H9 (cell line): Measurements from ENCODE around the gene WEE1. TPM values are rescaled to one million over a fixed set of nuclear protein-coding genes. Genes with fewer than 3 reads are reported as not detected.

ENCODE experiments used
- DNase-seq: peaks from one replicate; pipeline ENCODE4 v3.0.0-alpha.2; 2017
- H2AFZ ChIP-seq: one replicate; pipeline ENCODE4 v1.6.1; 2013; ENCODE audit warnings: mild to moderate bottlenecking, low read length, control low read depth, moderate library complexity
- H2AK5ac ChIP-seq: 2 replicates; pipeline ENCODE4 v1.6.1; 2013; ENCODE audit warnings: low read length, control low read depth, mixed read lengths; ENCODE audit not compliant: insufficient read length
- H2BK120ac ChIP-seq: one replicate; pipeline ENCODE4 v1.6.1; 2013; ENCODE audit warnings: low read depth, mild to moderate bottlenecking, low read length, control low read depth, inconsistent platforms; ENCODE audit not compliant: poor library complexity, severe bottlenecking
- H2BK12ac ChIP-seq: 2 replicates; pipeline ENCODE4 v1.6.1; 2013; ENCODE audit warnings: low read length, control low read depth, mixed read lengths, low read depth; ENCODE audit not compliant: insufficient read length
- H2BK15ac ChIP-seq: 2 replicates; pipeline ENCODE4 v1.6.1; 2013; ENCODE audit warnings: low read depth, low read length, control low read depth
- H2BK20ac ChIP-seq: one replicate; pipeline ENCODE4 v1.6.1; 2013; ENCODE audit warnings: low read depth, mild to moderate bottlenecking, low read length, control low read depth, inconsistent platforms; ENCODE audit not compliant: poor library complexity, severe bottlenecking
- H2BK5ac ChIP-seq: 2 replicates; pipeline ENCODE4 v1.6.1; 2013; ENCODE audit warnings: low read length, control low read depth, mixed read lengths; ENCODE audit not compliant: insufficient read length
- H3K14ac ChIP-seq: 2 replicates; pipeline ENCODE4 v1.6.1; 2013; ENCODE audit warnings: low read length, control low read depth; ENCODE audit not compliant: insufficient read depth
- H3K18ac ChIP-seq: 2 replicates; pipeline ENCODE4 v1.6.1; 2013; ENCODE audit warnings: low read depth, mild to moderate bottlenecking, mixed read lengths, low read length, control low read depth; ENCODE audit not compliant: insufficient read length
- H3K23ac ChIP-seq: 2 replicates; pipeline ENCODE4 v1.6.1; 2013; ENCODE audit warnings: low read length, control low read depth, mixed read lengths, low read depth; ENCODE audit not compliant: insufficient read length
- H3K23me2 ChIP-seq: 2 replicates; pipeline ENCODE4 v1.6.1; 2013; ENCODE audit warnings: low read depth, mild to moderate bottlenecking, mixed read lengths, low read length, control low read depth; ENCODE audit not compliant: insufficient read length, poor library complexity, severe bottlenecking
- H3K27ac ChIP-seq: 2 replicates; pipeline ENCODE4 v1.5.1; 2013; ENCODE audit warnings: low read length, control low read depth, mixed read lengths, low read depth; ENCODE audit not compliant: insufficient read length
- H3K27me3 ChIP-seq: 2 replicates; pipeline ENCODE4 v1.6.1; 2013; ENCODE audit warnings: low read length, control low read depth, inconsistent platforms; ENCODE audit not compliant: insufficient read depth
- H3K4ac ChIP-seq: 2 replicates; pipeline ENCODE4 v1.6.1; 2013; ENCODE audit warnings: low read depth, mild to moderate bottlenecking, control low read depth, inconsistent platforms, low read length, moderate library complexity
- H3K4me1 ChIP-seq: 2 replicates; pipeline ENCODE4 v1.6.1; 2013; ENCODE audit warnings: low read length, control low read depth, inconsistent platforms; ENCODE audit not compliant: insufficient read depth
- H3K4me2 ChIP-seq: 2 replicates; pipeline ENCODE4 v1.6.1; 2013; ENCODE audit warnings: low read length, control low read depth, mixed read lengths; ENCODE audit not compliant: insufficient read length, insufficient read depth
- H3K56ac ChIP-seq: 2 replicates; pipeline ENCODE4 v1.6.1; 2013; ENCODE audit warnings: low read depth, mild to moderate bottlenecking, mixed read lengths, low read length, control low read depth; ENCODE audit not compliant: insufficient read length
- H3K79me1 ChIP-seq: 2 replicates; pipeline ENCODE4 v1.6.1; 2013; ENCODE audit warnings: low read depth, mild to moderate bottlenecking, moderate library complexity, low read length, control low read depth, inconsistent platforms; ENCODE audit not compliant: insufficient read depth, poor library complexity, severe bottlenecking
- H3K79me2 ChIP-seq: 2 replicates; pipeline ENCODE4 v1.6.1; 2013; ENCODE audit warnings: low read length, control low read depth, inconsistent platforms; ENCODE audit not compliant: insufficient read depth
- H3K9ac ChIP-seq: 2 replicates; pipeline ENCODE4 v1.6.1; 2013; ENCODE audit warnings: low read length, control low read depth, mixed read lengths; ENCODE audit not compliant: insufficient read length; ENCODE audit errors: extremely low read depth
- H3K9me3 ChIP-seq: one replicate; pipeline ENCODE4 v1.6.1; 2013; ENCODE audit warnings: low read depth, low read length, inconsistent platforms; ENCODE audit not compliant: control insufficient read depth
- H3T11ph ChIP-seq: one replicate; pipeline ENCODE4 v1.6.1; 2013; ENCODE audit warnings: mild to moderate bottlenecking, low read length, control low read depth, inconsistent platforms
- H4K20me1 ChIP-seq: one replicate; pipeline ENCODE4 v1.6.1; 2013; ENCODE audit not compliant: control insufficient read depth, insufficient read length, insufficient read depth
- H4K5ac ChIP-seq: 2 replicates; pipeline ENCODE4 v1.6.1; 2013; ENCODE audit warnings: low read depth, mild to moderate bottlenecking, mixed read lengths, low read length, control low read depth; ENCODE audit not compliant: insufficient read length
- H4K8ac ChIP-seq: replicated peaks from 2 replicates; pipeline ENCODE4 v1.6.1; 2013; ENCODE audit warnings: low read length, control low read depth, mixed read lengths, low read depth; ENCODE audit not compliant: insufficient read length
- H4K91ac ChIP-seq: 2 replicates; pipeline ENCODE4 v1.6.1; 2013; ENCODE audit warnings: low read depth, mild to moderate bottlenecking, moderate library complexity, mixed read lengths, low read length, control low read depth; ENCODE audit not compliant: insufficient read length
- H3K27ac Mint-ChIP-seq, 3 experiments: 2 replicates in 2 of 3; 3 replicates in 1 of 3; pipeline ENCODE4 v1.8.0; 2020 to 2021; ENCODE audit warnings: mixed read lengths in 3 of 3, mild to moderate bottlenecking in 1 of 3, moderate library complexity in 1 of 3
- H3K27me3 Mint-ChIP-seq: 2 replicates; pipeline ENCODE4 v1.8.0; 2021; ENCODE audit warnings: low read depth, mild to moderate bottlenecking, moderate library complexity, mixed read lengths
- H3K36me3 Mint-ChIP-seq, 3 experiments: 2 replicates in 2 of 3; 3 replicates in 1 of 3; pipeline ENCODE4 v1.8.0; 2020 to 2021; ENCODE audit warnings: low read depth in 3 of 3, mixed read lengths in 3 of 3; ENCODE audit not compliant: insufficient read depth in 1 of 3
- H3K4me1 Mint-ChIP-seq, 2 experiments: 2 replicates each; pipeline ENCODE4 v1.8.0; 2020; ENCODE audit warnings: mixed read lengths in 2 of 2
- H3K4me3 Mint-ChIP-seq, 2 experiments: 2 replicates in 1 of 2; 3 replicates in 1 of 2; pipeline ENCODE4 v1.8.0; 2020 to 2021; ENCODE audit warnings: mild to moderate bottlenecking in 2 of 2, mixed read lengths in 2 of 2, moderate library complexity in 1 of 2
- H3K9me3 Mint-ChIP-seq, 2 experiments: 2 replicates in 1 of 2; 3 replicates in 1 of 2; pipeline ENCODE4 v1.8.0; 2020; ENCODE audit warnings: mild to moderate bottlenecking in 2 of 2, mixed read lengths in 2 of 2, moderate library complexity in 1 of 2
- WGBS: extraction: QIAGEN DNeasy Blood & Tissue Kit; methylation state at CpG from one replicate; pipeline ENCODE4 v1.1.7; 2013; ENCODE audit warnings: missing lambda C conversion rate, low lambda C conversion rate, mixed read lengths; ENCODE audit not compliant: insufficient read length; ENCODE audit errors: extremely low coverage; 5-methylcytosine and 5-hydroxymethylcytosine counted together
- total RNA-seq: library from RNA; stranded (reverse); gene quantifications from 2 replicates; pipeline ENCODE4 v1.2.1, GENCODE V29; 2021
- TF ChIP-seq, protein P1 (sequence below): fragments of 200-600 bp; sonication (generic); conservative IDR thresholded peaks from 3 replicates; pipeline ENCODE4 v1.8.0; 2021; ENCODE audit warnings: antibody characterized with exemption, mild to moderate bottlenecking

The WEE1 gene
- total RNA-seq, 1 experiment from 2014 or later, result 142 TPM

DNA sequence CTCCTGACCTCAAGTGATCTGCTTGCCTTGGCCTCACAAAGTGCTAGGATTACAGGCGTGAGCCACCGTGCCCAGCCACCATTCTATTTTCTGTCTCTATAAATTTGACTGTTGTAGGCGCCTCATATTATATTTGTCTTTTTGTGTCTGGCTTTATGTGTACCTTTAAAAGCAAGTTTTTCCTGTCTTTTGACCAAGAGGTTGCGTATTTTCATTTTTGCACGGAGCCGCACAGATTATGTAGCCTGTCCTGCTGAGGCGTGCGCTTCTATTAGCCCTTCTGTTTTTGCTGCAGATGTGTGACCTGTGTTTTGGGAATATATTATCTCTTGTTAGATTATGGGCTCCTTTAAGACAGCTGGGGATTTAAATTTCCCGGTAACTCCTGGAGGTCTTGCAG is 40.4 kb upstream of the WEE1 start:
- no peak overlapping the region for H3K27ac ChIP-seq
- no peaks in the 10 kb centered on the region for H3K27me3 ChIP-seq
- no CpG with 5 or more reads among the region's 9 CpGs for WGBS
- H3K4me2 ChIP-seq, result no peak overlapping the region
- no peak overlapping the region for H4K91ac ChIP-seq
- no peak overlapping the region for H3T11ph ChIP-seq
- no peak for DNase-seq
- peak overlapping the region; percentile 24 for H3K9ac ChIP-seq
- H2BK15ac ChIP-seq, result no peak overlapping the region
- H2AFZ ChIP-seq, result no peak overlapping the region
- H3K4ac ChIP-seq, result no peak overlapping the region
- no peak overlapping the region for H2BK12ac ChIP-seq
- H3K79me2 ChIP-seq, result no peaks in the 10 kb centered on the region
- no peak overlapping the region for H3K18ac ChIP-seq
- H2BK5ac ChIP-seq, result no peak overlapping the region
- Mint-ChIP-seq H3K27me3 (no peaks in the 10 kb centered on the region; the same call in 1 of the 2 replicates), H3K4me3 (no peak overlapping the region), H3K9me3 (no peaks in the 10 kb centered on the region), H3K4me1 (peaks cover 41 to 42% of the 10 kb centered on the region in 2 experiments), H3K27ac (peak overlapping the region; percentile 37 to 91 (median 90); a peak in 4 of 7 replicates), H3K36me3 (no peaks in the 10 kb centered on the region; a peak in 1 of 7 replicates)
- no peaks in the 10 kb centered on the region; the same call in 1 of the 2 replicates for H3K4me1 ChIP-seq
- no peak overlapping the region for H4K8ac ChIP-seq
- no peak overlapping the region for H3K14ac ChIP-seq
- no peak overlapping the region for H2AK5ac ChIP-seq
- no peak overlapping the region for H4K5ac ChIP-seq
- H3K23me2 ChIP-seq, result no peaks in the 10 kb centered on the region
- H3K56ac ChIP-seq, result no peak overlapping the region
- H3K23ac ChIP-seq, result no peak overlapping the region
- no peaks in the 10 kb centered on the region for H3K79me1 ChIP-seq
- no peaks in the 10 kb centered on the region for H4K20me1 ChIP-seq
- no peak overlapping the region for H2BK120ac ChIP-seq
- no peaks in the 10 kb centered on the region for H3K9me3 ChIP-seq
- TF ChIP-seq, protein P1, sequence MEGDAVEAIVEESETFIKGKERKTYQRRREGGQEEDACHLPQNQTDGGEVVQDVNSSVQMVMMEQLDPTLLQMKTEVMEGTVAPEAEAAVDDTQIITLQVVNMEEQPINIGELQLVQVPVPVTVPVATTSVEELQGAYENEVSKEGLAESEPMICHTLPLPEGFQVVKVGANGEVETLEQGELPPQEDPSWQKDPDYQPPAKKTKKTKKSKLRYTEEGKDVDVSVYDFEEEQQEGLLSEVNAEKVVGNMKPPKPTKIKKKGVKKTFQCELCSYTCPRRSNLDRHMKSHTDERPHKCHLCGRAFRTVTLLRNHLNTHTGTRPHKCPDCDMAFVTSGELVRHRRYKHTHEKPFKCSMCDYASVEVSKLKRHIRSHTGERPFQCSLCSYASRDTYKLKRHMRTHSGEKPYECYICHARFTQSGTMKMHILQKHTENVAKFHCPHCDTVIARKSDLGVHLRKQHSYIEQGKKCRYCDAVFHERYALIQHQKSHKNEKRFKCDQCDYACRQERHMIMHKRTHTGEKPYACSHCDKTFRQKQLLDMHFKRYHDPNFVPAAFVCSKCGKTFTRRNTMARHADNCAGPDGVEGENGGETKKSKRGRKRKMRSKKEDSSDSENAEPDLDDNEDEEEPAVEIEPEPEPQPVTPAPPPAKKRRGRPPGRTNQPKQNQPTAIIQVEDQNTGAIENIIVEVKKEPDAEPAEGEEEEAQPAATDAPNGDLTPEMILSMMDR, result no peak
- no peak overlapping the region for H2BK20ac ChIP-seq
